ENCODE data around the gene MYRFL. TPM values are rescaled to one million over a fixed set of nuclear protein-coding genes. Genes with fewer than 3 reads are reported as not detected.

Gene MYRFL
- total RNA-seq, 1 donor from 2014 or later: not detected

DNA sequence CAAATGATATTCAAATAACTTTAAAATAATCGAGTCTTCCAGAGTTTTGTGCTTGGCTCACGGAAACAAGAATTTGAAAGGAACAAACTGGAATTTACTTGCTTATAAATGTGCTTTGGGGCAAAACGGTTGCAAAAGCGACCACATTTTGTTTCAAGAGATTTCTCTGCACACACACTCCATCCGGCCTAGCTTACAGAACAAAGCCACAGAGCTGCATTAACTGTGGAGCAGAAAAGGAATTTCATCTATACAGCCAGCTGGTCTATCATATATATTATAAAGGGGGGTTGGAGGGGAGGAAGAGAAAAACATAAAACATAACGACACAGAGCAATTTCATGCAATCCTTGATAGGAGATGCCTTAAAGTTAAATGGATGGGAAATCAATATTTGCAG, 153.0 kb downstream of the MYRFL start:
- peak overlapping the region; percentile 36 for H3K27ac Mint-ChIP-seq (ENCODE audit: unreplicated experiment)
- peaks cover 3% of the 10 kb centered on the region for H3K9me3 Mint-ChIP-seq (ENCODE audit: unreplicated experiment)
- no peak for DNase-seq
- H3K4me3 Mint-ChIP-seq (ENCODE audit: unreplicated experiment): no peak overlapping the region
- peaks cover 7% of the 10 kb centered on the region for H3K36me3 Mint-ChIP-seq (ENCODE audit: unreplicated experiment)
- no peaks in the 10 kb centered on the region for H3K27me3 Mint-ChIP-seq (ENCODE audit: unreplicated experiment)
- H3K4me1 Mint-ChIP-seq (ENCODE audit: low read depth, unreplicated experiment): peaks cover 9% of the 10 kb centered on the region
- TF ChIP-seq, protein P1, sequence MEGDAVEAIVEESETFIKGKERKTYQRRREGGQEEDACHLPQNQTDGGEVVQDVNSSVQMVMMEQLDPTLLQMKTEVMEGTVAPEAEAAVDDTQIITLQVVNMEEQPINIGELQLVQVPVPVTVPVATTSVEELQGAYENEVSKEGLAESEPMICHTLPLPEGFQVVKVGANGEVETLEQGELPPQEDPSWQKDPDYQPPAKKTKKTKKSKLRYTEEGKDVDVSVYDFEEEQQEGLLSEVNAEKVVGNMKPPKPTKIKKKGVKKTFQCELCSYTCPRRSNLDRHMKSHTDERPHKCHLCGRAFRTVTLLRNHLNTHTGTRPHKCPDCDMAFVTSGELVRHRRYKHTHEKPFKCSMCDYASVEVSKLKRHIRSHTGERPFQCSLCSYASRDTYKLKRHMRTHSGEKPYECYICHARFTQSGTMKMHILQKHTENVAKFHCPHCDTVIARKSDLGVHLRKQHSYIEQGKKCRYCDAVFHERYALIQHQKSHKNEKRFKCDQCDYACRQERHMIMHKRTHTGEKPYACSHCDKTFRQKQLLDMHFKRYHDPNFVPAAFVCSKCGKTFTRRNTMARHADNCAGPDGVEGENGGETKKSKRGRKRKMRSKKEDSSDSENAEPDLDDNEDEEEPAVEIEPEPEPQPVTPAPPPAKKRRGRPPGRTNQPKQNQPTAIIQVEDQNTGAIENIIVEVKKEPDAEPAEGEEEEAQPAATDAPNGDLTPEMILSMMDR (IDR thresholded peaks at IDR 0.05; ENCODE audit: partially characterized antibody, unreplicated experiment): no peak

DNA sequence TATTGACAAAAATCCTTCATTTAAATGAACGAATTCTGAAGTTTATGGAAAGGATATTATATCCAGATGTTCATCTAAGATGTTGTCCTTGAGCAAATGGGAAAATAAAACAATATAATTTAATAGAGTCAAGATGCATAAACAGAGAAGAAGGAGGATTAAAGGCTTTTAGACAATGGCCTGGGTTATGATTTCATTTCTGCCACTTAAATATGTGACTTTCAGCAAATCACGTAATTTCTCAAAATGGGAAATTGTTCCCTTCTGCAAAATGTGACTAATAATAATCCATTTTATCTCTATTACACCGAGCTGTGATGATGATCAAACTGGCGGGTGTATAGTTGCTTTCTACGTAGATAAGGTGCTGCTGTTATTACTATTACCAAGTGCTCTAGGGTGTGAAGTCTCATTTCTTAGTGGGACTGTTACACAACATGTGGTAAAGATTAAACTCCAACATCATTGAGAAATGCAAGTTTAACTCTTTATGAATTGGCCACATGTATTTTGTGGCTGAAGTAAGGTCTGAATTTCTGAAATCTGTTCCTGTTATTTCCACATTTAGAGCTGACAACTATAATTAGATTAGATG, 157.0 kb downstream of the MYRFL start:
- TF ChIP-seq, protein P1 (IDR thresholded peaks at IDR 0.05; ENCODE audit: partially characterized antibody, unreplicated experiment): no peak
- Mint-ChIP-seq H3K27ac (ENCODE audit: unreplicated experiment) (no peak overlapping the region), H3K4me1 (ENCODE audit: low read depth, unreplicated experiment) (peaks cover 9% of the 10 kb centered on the region)

DNA sequence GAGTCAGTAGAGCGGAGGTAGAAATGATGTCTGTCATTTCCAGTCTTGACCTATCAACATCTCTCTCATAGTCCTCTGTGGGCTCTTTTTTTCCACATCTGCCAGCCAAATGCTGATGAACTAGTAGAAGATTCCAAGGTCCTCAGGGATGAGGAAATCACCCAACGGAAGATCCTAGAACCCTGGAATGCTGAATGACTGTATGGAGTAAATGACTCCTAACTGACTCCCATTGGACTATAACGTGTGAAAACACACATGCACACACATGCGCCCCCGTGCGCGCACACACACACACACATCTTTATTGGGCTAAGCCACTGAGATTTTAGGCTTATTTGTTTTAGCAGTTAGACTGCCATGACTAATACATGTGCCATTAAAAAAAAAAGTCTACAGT, 159.2 kb downstream of the MYRFL start:
- no peak overlapping the region for H3K27ac Mint-ChIP-seq (ENCODE audit: unreplicated experiment)
- H3K4me3 Mint-ChIP-seq (ENCODE audit: unreplicated experiment): no peak overlapping the region
- H3K4me1 Mint-ChIP-seq (ENCODE audit: low read depth, unreplicated experiment): peaks cover 3% of the 10 kb centered on the region
- TF ChIP-seq, protein P1 (IDR thresholded peaks at IDR 0.05; ENCODE audit: partially characterized antibody, unreplicated experiment): no peak
- no peak for DNase-seq
- peaks cover under 1% of the 10 kb centered on the region for H3K9me3 Mint-ChIP-seq (ENCODE audit: unreplicated experiment)
- peaks cover 7% of the 10 kb centered on the region for H3K36me3 Mint-ChIP-seq (ENCODE audit: unreplicated experiment)
- H3K27me3 Mint-ChIP-seq (ENCODE audit: unreplicated experiment): no peaks in the 10 kb centered on the region

More for the DNA sequence above, 157.0 kb downstream of the MYRFL start:
- Mint-ChIP-seq H3K9me3 (ENCODE audit: unreplicated experiment) (peaks cover 3% of the 10 kb centered on the region), H3K36me3 (ENCODE audit: unreplicated experiment) (peaks cover 7% of the 10 kb centered on the region), H3K27me3 (ENCODE audit: unreplicated experiment) (no peaks in the 10 kb centered on the region), H3K4me3 (ENCODE audit: unreplicated experiment) (no peak overlapping the region)
- no peak for DNase-seq

DNA sequence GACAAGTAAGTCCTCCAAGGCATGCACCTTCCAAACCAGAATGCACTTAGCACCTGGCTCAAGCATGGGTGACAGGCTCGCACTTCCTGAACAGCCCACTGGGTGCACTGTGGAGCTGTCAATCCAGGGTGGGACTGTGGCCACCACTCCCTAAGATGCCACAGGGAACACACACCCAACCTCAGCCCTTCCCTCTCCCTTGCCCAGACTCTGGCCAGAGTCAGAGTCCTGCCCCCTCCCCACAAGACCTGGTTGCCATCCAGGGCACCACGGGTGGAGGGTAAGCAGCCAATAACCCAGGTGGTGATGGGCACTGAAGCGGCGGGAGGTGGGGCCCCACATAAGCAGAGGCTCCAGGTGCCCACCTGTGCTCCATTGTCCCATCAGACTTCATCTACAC, 160.6 kb downstream of the MYRFL start:
- H3K4me1 Mint-ChIP-seq (ENCODE audit: low read depth, unreplicated experiment): peaks cover 3% of the 10 kb centered on the region
- H3K27ac Mint-ChIP-seq (ENCODE audit: unreplicated experiment): no peak overlapping the region
- no peaks in the 10 kb centered on the region for H3K9me3 Mint-ChIP-seq (ENCODE audit: unreplicated experiment)
- H3K36me3 Mint-ChIP-seq (ENCODE audit: unreplicated experiment): peaks cover 7% of the 10 kb centered on the region
- no peaks in the 10 kb centered on the region for H3K27me3 Mint-ChIP-seq (ENCODE audit: unreplicated experiment)
- TF ChIP-seq, protein P1 (IDR thresholded peaks at IDR 0.05; ENCODE audit: partially characterized antibody, unreplicated experiment): peak; percentile 44
- H3K4me3 Mint-ChIP-seq (ENCODE audit: unreplicated experiment): no peak overlapping the region
- peak; percentile 36 for DNase-seq

DNA sequence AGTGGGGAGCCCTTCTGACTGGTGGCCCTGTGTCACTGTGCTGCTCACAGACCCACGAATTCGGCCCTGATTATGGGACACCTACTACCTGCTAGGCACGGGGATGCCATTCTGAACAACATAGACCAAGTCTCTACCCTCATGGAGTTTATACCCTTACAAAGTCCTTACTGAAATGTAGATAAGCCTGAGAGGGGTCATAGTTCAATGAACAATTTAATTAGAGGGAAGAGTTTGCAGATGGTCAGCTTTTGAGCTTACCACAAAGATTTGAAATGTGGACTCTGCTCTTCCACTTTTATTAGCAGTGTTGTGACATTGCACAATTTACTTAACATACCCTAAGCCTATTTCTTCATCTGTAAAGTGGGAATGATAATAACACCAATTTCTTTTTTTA, 161.1 kb downstream of the MYRFL start:
- Mint-ChIP-seq H3K27ac (ENCODE audit: unreplicated experiment) (no peak overlapping the region), H3K4me1 (ENCODE audit: low read depth, unreplicated experiment) (peaks cover 2% of the 10 kb centered on the region), H3K36me3 (ENCODE audit: unreplicated experiment) (peaks cover 7% of the 10 kb centered on the region), H3K9me3 (ENCODE audit: unreplicated experiment) (peaks cover 2% of the 10 kb centered on the region), H3K4me3 (ENCODE audit: unreplicated experiment) (no peak overlapping the region), H3K27me3 (ENCODE audit: unreplicated experiment) (no peaks in the 10 kb centered on the region)
- TF ChIP-seq, protein P1 (IDR thresholded peaks at IDR 0.05; ENCODE audit: partially characterized antibody, unreplicated experiment): no peak
- no peak for DNase-seq
